ENCODE data around the gene CEP20.

Gene CEP20

DNA sequence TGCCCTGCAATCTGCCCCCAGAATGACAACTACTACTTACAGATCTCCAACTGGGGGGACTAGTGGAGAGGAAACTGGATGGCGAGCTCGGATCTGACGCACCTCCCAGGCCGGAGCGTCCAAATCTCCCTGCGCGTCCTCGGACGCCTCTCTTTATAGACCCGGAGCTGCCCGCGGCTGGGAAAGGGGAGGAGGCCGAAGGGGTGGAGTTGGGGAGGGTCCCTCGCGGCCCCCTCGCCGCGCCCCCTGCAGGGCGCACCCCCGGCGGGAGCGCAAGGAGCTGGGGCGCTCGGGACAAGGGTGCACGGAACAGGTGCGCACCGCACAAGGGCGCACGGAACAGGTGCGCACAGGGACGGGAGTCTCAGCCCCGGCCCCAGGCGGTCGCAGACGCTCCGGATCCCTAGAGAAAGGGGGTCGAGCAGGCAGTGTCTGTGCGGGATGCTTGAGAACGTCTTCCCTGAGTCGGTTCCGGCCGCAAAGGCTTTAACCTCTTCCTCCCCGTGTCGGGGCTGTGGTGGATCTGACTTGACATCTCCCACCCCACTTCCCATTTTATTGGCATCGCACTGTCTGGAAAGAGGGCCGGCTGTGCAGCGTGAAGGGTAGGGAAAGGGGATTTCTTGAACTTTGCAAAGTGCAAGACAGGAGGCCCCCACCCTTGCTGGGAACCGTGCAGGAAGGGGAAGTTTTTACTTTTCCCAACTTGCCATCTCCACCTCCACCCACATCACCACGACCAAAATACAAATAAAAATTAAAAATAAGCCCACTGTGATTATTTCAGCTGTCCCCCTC, 31.3 kb downstream of the CEP20 start, which contains the start of gene MYH11:
TSS of gene MYH11 (minus strand) at position 128 of the 798 bp plus-strand sequence. CDS start 18,776 bp downstream, outside the sequence.
- Histone ChIP-seq H3K9me2 (replicated peaks; ENCODE audit: low read depth, low read length) (no peaks in the 10 kb centered on the region), H3F3A (ENCODE audit: low read depth) (no peaks in the 10 kb centered on the region), H4K20me1 (ENCODE audit: insufficient read depth, low read length, poor library complexity, severe bottlenecking) (no peaks in the 10 kb centered on the region), H3K9ac (ENCODE audit: low read depth, low read length, poor library complexity, severe bottlenecking) (no peak within 1 kb of the TSS), H3K4me2 (ENCODE audit: low read depth, low read length, poor library complexity, severe bottlenecking) (no peak within 1 kb of the TSS), H3K27me3 (ENCODE audit: insufficient read depth, low read length, poor library complexity, severe bottlenecking) (no peaks in the 10 kb centered on the region), H3K79me2 (ENCODE audit: insufficient read depth, low read length) (no peaks in the 10 kb centered on the region), H3K4me3 (ENCODE audit: low read length, poor library complexity, severe bottlenecking) (no peak within 1 kb of the TSS), H2AFZ (ENCODE audit: low read length) (no peak within 1 kb of the TSS), H3K9me3 (ENCODE audit: insufficient read depth, low read depth, low read length) (no peaks in the 10 kb centered on the region), H3K36me3 (ENCODE audit: insufficient read depth, low read length) (no peaks in the 10 kb centered on the region), H3K4me1 (ENCODE audit: insufficient read depth, low read length, poor library complexity, severe bottlenecking) (no peaks in the 10 kb centered on the region)
- no peak for TF ChIP-seq CTCF (conservative IDR thresholded peaks at IDR 0.05; ENCODE audit: low read length)
- TF ChIP-seq EZH2phosphoT487 (IDR thresholded peaks at IDR 0.05; ENCODE audit: borderline replicate concordance) = no peak

- Histone ChIP-seq H3K9me3 (ENCODE audit: insufficient read depth, low read depth, low read length) (no peaks in the 10 kb centered on the region), H3K9ac (ENCODE audit: low read depth, low read length, poor library complexity, severe bottlenecking) (no peak overlapping the region), H3K36me3 (ENCODE audit: insufficient read depth, low read length) (no peaks in the 10 kb centered on the region), H3K4me3 (ENCODE audit: low read length, poor library complexity, severe bottlenecking) (no peak overlapping the region), H3K4me2 (ENCODE audit: low read depth, low read length, poor library complexity, severe bottlenecking) (no peak overlapping the region), H3K79me2 (ENCODE audit: insufficient read depth, low read length) (no peaks in the 10 kb centered on the region), H3K4me1 (ENCODE audit: insufficient read depth, low read length, poor library complexity, severe bottlenecking) (no peaks in the 10 kb centered on the region), H3K27me3 (ENCODE audit: insufficient read depth, low read length, poor library complexity, severe bottlenecking) (no peaks in the 10 kb centered on the region), H3F3A (ENCODE audit: low read depth) (no peaks in the 10 kb centered on the region), H2AFZ (ENCODE audit: low read length) (no peak overlapping the region), H3K9me2 (replicated peaks; ENCODE audit: low read depth, low read length) (no peaks in the 10 kb centered on the region), H4K20me1 (ENCODE audit: insufficient read depth, low read length, poor library complexity, severe bottlenecking) (no peaks in the 10 kb centered on the region)
- TF ChIP-seq CTCF (conservative IDR thresholded peaks at IDR 0.05; ENCODE audit: low read length) (no peak), EZH2phosphoT487 (IDR thresholded peaks at IDR 0.05; ENCODE audit: borderline replicate concordance) (no peak)
These were observed 32.2 kb downstream of the CEP20 start for GRCh38 chr16:15856182-15856581.

DNA sequence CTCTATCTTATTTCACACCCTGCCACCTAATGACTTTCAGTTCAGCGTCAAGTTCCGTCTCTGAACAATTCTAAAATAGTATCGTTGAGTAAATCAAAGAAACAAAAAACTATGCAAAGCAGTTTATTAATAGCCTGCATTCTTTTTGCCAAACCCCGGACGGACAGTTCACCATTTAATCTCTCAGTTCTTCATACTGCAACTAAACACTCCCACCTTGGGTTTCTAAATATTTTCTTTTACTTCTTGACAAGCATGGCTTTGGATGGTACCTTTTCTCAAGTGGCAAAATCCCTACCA, 32.7 kb downstream of the CEP20 start:
- Histone ChIP-seq H3K36me3 (ENCODE audit: insufficient read depth, low read length) (no peaks in the 10 kb centered on the region), H3K9ac (ENCODE audit: low read depth, low read length, poor library complexity, severe bottlenecking) (no peak overlapping the region), H3K9me3 (ENCODE audit: insufficient read depth, low read depth, low read length) (no peaks in the 10 kb centered on the region), H3F3A (ENCODE audit: low read depth) (no peaks in the 10 kb centered on the region), H3K4me2 (ENCODE audit: low read depth, low read length, poor library complexity, severe bottlenecking) (no peak overlapping the region), H3K4me3 (ENCODE audit: low read length, poor library complexity, severe bottlenecking) (no peak overlapping the region), H3K79me2 (ENCODE audit: insufficient read depth, low read length) (no peaks in the 10 kb centered on the region), H3K4me1 (ENCODE audit: insufficient read depth, low read length, poor library complexity, severe bottlenecking) (no peaks in the 10 kb centered on the region), H3K9me2 (replicated peaks; ENCODE audit: low read depth, low read length) (no peaks in the 10 kb centered on the region), H2AFZ (ENCODE audit: low read length) (no peak overlapping the region), H3K27me3 (ENCODE audit: insufficient read depth, low read length, poor library complexity, severe bottlenecking) (no peaks in the 10 kb centered on the region), H4K20me1 (ENCODE audit: insufficient read depth, low read length, poor library complexity, severe bottlenecking) (no peaks in the 10 kb centered on the region)
- TF ChIP-seq EZH2phosphoT487 (IDR thresholded peaks at IDR 0.05; ENCODE audit: borderline replicate concordance) = no peak
- TF ChIP-seq CTCF (conservative IDR thresholded peaks at IDR 0.05; ENCODE audit: low read length) = no peak

Data from Loucy (cell line).